PC-3 (cell line): ENCODE data around the gene SELENOW. TPM values are rescaled to one million over a fixed set of nuclear protein-coding genes. Genes with fewer than 3 reads are reported as not detected.

Experiments used
- ATAC-seq: fragments of 200-7000 bp; cut with Tn5 transposase; 2 replicates; pipeline ENCODE4 v1.9.1; 2020; ENCODE audit warnings: mild to moderate bottlenecking, moderate library complexity
- BruUV-seq: library from RNA; stranded (reverse); fragments of 400-500 nt; replicated peaks from 2 replicates; lab custom pipeline; 2021; lab: Mats Ljungman, UMichigan
- CTCF ChIA-PET: fragments of 300-600 bp; sonication (Branson Sonifier 250); formaldehyde crosslinking; loops from one replicate; lab custom pipeline; 2022; ENCODE audit warnings: antibody characterized with exemption; lab: Charles Lee
- POLR2A ChIA-PET: fragments of 300-600 bp; sonication (Branson Sonifier 250); formaldehyde crosslinking; loops from one replicate; lab custom pipeline; 2022; ENCODE audit warnings: antibody characterized with exemption; ENCODE audit not compliant: unreplicated experiment; lab: Charles Lee
- DNase-seq: peaks from one replicate; pipeline ENCODE4 v3.0.0-alpha.2; 2015
- H2AFZ ChIP-seq: fragments of 300-600 bp; sonication (generic); 2 replicates; pipeline ENCODE4 v1.6.0; 2016; ENCODE audit warnings: antibody characterized with exemption, low read length
- H3F3A ChIP-seq: fragments of 300-600 bp; sonication (generic); one replicate; pipeline ENCODE4 v1.6.0; 2017; ENCODE audit warnings: antibody characterized with exemption, low read length, control low read depth, mild to moderate bottlenecking; ENCODE audit not compliant: unreplicated experiment
- H3K27ac ChIP-seq: fragments of 300-600 bp; sonication (generic); 2 replicates; pipeline ENCODE4 v1.5.1; 2016; ENCODE audit warnings: mild to moderate bottlenecking, low read length
- H3K27me3 ChIP-seq: fragments of 300-600 bp; sonication (generic); 2 replicates; pipeline ENCODE4 v1.6.1; 2016; ENCODE audit warnings: low read length, mixed read lengths
- H3K36me3 ChIP-seq: fragments of 300-600 bp; sonication (generic); 2 replicates; pipeline ENCODE4 v1.6.1; 2016; ENCODE audit warnings: low read depth, mixed run types, low read length, mixed read lengths
- H3K4me1 ChIP-seq: fragments of 300-600 bp; sonication (generic); 2 replicates; pipeline ENCODE4 v1.5.1; 2016; ENCODE audit warnings: low read length; ENCODE audit not compliant: insufficient read depth
- H3K4me2 ChIP-seq: fragments of 300-600 bp; sonication (generic); 2 replicates; pipeline ENCODE4 v1.6.0; 2016; ENCODE audit warnings: low read length
- H3K4me3 ChIP-seq: fragments of 300-600 bp; sonication (generic); 2 replicates; pipeline ENCODE4 v1.5.1; 2016; ENCODE audit warnings: mild to moderate bottlenecking, low read length, mixed read lengths
- H3K79me2 ChIP-seq: fragments of 300-600 bp; sonication (generic); 2 replicates; pipeline ENCODE4 v1.6.1; 2017; ENCODE audit warnings: low read length, mixed read lengths
- H3K9ac ChIP-seq: fragments of 300-600 bp; sonication (generic); 2 replicates; pipeline ENCODE4 v1.6.0; 2016; ENCODE audit warnings: mild to moderate bottlenecking, low read length
- H3K9me2 ChIP-seq: fragments of 300-600 bp; sonication (generic); replicated peaks from 2 replicates; pipeline ENCODE4 v1.6.1; 2016; ENCODE audit warnings: mixed run types, low read length, mixed read lengths
- H3K9me3 ChIP-seq: fragments of 300-600 bp; sonication (generic); 2 replicates; pipeline ENCODE4 v1.6.1; 2016; ENCODE audit warnings: low read length, mixed read lengths
- H4K20me1 ChIP-seq: fragments of 300-600 bp; sonication (generic); 2 replicates; pipeline ENCODE4 v1.6.1; 2016; ENCODE audit warnings: low read length, mixed read lengths
- CTCF ChIP-seq: fragments of 300-600 bp; sonication (generic); conservative IDR thresholded peaks from 2 replicates; pipeline ENCODE4 v1.5.1; 2017; ENCODE audit warnings: antibody characterized with exemption, low read depth, mild to moderate bottlenecking, low read length
- EZH2 ChIP-seq: fragments of 300-600 bp; sonication (generic); IDR thresholded peaks from one replicate; pipeline ENCODE4 v1.6.1; 2017; ENCODE audit warnings: antibody characterized with exemption, mild to moderate bottlenecking, low read length; ENCODE audit not compliant: unreplicated experiment
- EZH2phosphoT487 ChIP-seq: fragments of 300-600 bp; sonication (generic); IDR thresholded peaks from 2 replicates; pipeline ENCODE4 v1.6.1; 2018; ENCODE audit warnings: mild to moderate bottlenecking, antibody characterized with exemption, low read length, borderline replicate concordance
- intact Hi-C: fragments of 100-400 bp; cut with micrococcal nuclease; formaldehyde crosslinking; loops from 2 replicates; pipeline ENCODE4 v1.9.0; 2023
- total RNA-seq: library from RNA; depleted of rRNA; stranded (reverse); fragments of >200 nt; gene quantifications from 2 replicates; pipeline ENCODE4 v1.2.3, GENCODE V29; 2014

SELENOW gene
- total RNA-seq, 1 experiment from 2014 or later = 278 TPM

- no peak overlapping the region for H3K27ac ChIP-seq
- ChIA-PET POLR2A (no interaction called here), CTCF (no interaction called here)
- H3K4me3 ChIP-seq = peak overlapping the region; percentile 97
- H3K27me3 ChIP-seq = no peaks in the 10 kb centered on the region
- TF ChIP-seq EZH2 (no peak), EZH2phosphoT487 (no peak), CTCF (no peak)
- no peak for DNase-seq
- no TSS peak for BruUV-seq
- peaks cover 8% of the 10 kb centered on the region for H3K4me1 ChIP-seq
- H4K20me1 ChIP-seq = no peaks in the 10 kb centered on the region
- H3K9ac ChIP-seq = peak overlapping the region; percentile 97
- intact Hi-C loops = no loop called here
- H3K36me3 ChIP-seq = peaks cover 8% of the 10 kb centered on the region
- ATAC-seq = no peak
- H3F3A ChIP-seq = no peaks in the 10 kb centered on the region
- H3K79me2 ChIP-seq = peaks cover 25% of the 10 kb centered on the region
- no peaks in the 10 kb centered on the region for H3K9me2 ChIP-seq
- H3K4me2 ChIP-seq = peak overlapping the region; percentile 97
- no peaks in the 10 kb centered on the region for H3K9me3 ChIP-seq
- H2AFZ ChIP-seq = no peak overlapping the region
Observed at GRCh38 chr19:47779524-47780214, 1.2 kb downstream of the SELENOW start.

- Histone ChIP-seq H3K4me2 (peak overlapping the region; percentile 97), H3K36me3 (peaks cover 8% of the 10 kb centered on the region), H3K9ac (no peak overlapping the region), H3K4me3 (peak overlapping the region; percentile 97), H3K27me3 (no peaks in the 10 kb centered on the region), H3F3A (no peaks in the 10 kb centered on the region), H3K9me2 (no peaks in the 10 kb centered on the region), H2AFZ (no peak overlapping the region), H3K9me3 (no peaks in the 10 kb centered on the region), H4K20me1 (no peaks in the 10 kb centered on the region), H3K4me1 (peaks cover 8% of the 10 kb centered on the region), H3K79me2 (peaks cover 25% of the 10 kb centered on the region), H3K27ac (no peak overlapping the region)
- TF ChIP-seq CTCF (no peak), EZH2 (no peak), EZH2phosphoT487 (no peak)
- intact Hi-C loops = no loop called here
- CTCF ChIA-PET = no interaction called here
- POLR2A ChIA-PET = no interaction called here
- no peak for ATAC-seq
- no TSS peak for BruUV-seq
- DNase-seq = no peak
Observed at GRCh38 chr19:47780215-47780551, 1.7 kb downstream of the SELENOW start.

DNA sequence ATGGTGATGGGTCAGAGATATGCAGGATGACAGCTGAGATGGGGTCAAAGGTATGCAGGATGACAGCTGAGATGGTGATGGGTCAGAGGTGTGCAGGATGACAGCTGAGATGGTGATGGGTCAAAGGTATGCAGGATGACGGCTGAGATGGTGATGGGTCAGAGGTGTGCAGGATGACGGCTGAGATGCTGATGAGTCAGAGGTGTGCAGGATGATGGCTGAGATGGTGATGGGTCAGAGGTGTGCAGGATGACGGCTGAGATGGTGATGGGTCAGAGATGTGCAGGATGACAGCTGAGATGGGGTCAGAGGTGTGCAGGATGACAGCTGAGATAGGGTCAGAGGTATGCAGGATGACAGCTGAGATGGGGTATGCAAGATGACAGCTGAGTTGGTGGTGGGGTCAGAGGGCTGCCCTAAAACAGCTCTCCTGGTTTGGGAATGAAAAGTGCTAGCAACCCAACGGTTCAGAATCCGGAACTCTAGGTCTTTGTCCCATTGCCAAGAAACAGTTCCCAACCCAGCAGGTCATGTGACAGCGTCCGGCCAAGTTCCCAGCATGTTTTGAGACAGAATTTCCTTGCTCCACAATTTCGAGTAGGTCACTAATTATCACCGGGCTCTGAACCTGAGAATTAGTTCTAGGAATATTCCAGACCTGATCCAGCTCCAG is 3.2 kb downstream of the SELENOW start:
- Histone ChIP-seq H3K79me2 (peaks cover 25% of the 10 kb centered on the region), H4K20me1 (no peaks in the 10 kb centered on the region), H3K9me3 (no peaks in the 10 kb centered on the region), H2AFZ (no peak overlapping the region), H3K27ac (no peak overlapping the region), H3K4me1 (peaks cover 6% of the 10 kb centered on the region), H3K9me2 (no peaks in the 10 kb centered on the region), H3F3A (no peaks in the 10 kb centered on the region), H3K9ac (no peak overlapping the region), H3K36me3 (peaks cover 8% of the 10 kb centered on the region), H3K4me3 (no peak overlapping the region), H3K27me3 (no peaks in the 10 kb centered on the region), H3K4me2 (no peak overlapping the region)
- DNase-seq (no peak), ATAC-seq (no peak)
- BruUV-seq = no TSS peak
- intact Hi-C loops = no loop called here
- CTCF ChIA-PET = no interaction called here
- POLR2A ChIA-PET = no interaction called here
- TF ChIP-seq CTCF (no peak), EZH2phosphoT487 (no peak), EZH2 (no peak)
